ENCODE data around the gene CCDC8.

The CCDC8 gene

GRCh38 chr19:46373491-46374359 lies 39.6 kb downstream of the CCDC8 start:
- peak; percentile 50; the same call in 1 of the 2 replicates for TF ChIP-seq CTCF (conservative IDR thresholded peaks at IDR 0.05; ENCODE audit: low read depth)
- CTCF ChIA-PET: interaction anchor here (0.5 to 1.5 kb wide), 5 partner anchors 27 to 345 kb away, joined by 3 to 6 read pairs (median 4); partner anchors contain the start of gene PPP5C
- peak overlapping the region; percentile 99 for H3K27ac ChIP-seq
- POLR2A ChIA-PET (ENCODE audit: low non-redundant PET): interaction anchor here (0.6 kb wide), 1 partner anchor 97 kb away, joined by 3 read pairs; no protein-coding TSS in a partner anchor
- DNase-seq (ENCODE audit: low spot score): peak; percentile 97

GRCh38 chr19:46372901-46373490 lies 40.4 kb downstream of the CCDC8 start:
- DNase-seq (ENCODE audit: low spot score): peak; percentile 60
- POLR2A ChIA-PET (ENCODE audit: low non-redundant PET): interaction anchor here (0.6 kb wide), 1 partner anchor 98 kb away, joined by 3 read pairs; no protein-coding TSS in a partner anchor
- CTCF ChIA-PET: interaction anchor here (0.7 to 1.5 kb wide), 5 partner anchors 26 to 92 kb away, joined by 3 to 6 read pairs (median 4); partner anchors contain the start of gene PPP5C
- peak; percentile 59 for TF ChIP-seq CTCF (conservative IDR thresholded peaks at IDR 0.05; ENCODE audit: low read depth)
- peak overlapping the region; percentile 99 for H3K27ac ChIP-seq

- ChIA-PET POLR2A (ENCODE audit: low non-redundant PET) (interaction anchor here (0.5 kb wide), 1 partner anchor 287 kb away, joined by 5 read pairs; no protein-coding TSS in a partner anchor), CTCF (interaction anchor here (0.6 to 1.0 kb wide), 2 partner anchors 90 to 649 kb away, joined by 3 to 4 read pairs; no protein-coding TSS in a partner anchor)
- H3K27ac ChIP-seq: peak overlapping the region; percentile 99
Observed at GRCh38 chr19:46371371-46371901, 41.9 kb downstream of the CCDC8 start.

GRCh38 chr19:46369817-46370216 lies 43.5 kb downstream of the CCDC8 start:
- ChIA-PET POLR2A (ENCODE audit: low non-redundant PET) (no interaction called here), CTCF (interaction anchor here (0.7 kb wide), 1 partner anchor 307 kb away, joined by 4 read pairs; no protein-coding TSS in a partner anchor)
- TF ChIP-seq CTCF (conservative IDR thresholded peaks at IDR 0.05; ENCODE audit: low read depth): no peak
- H3K27ac ChIP-seq: peak overlapping the region; percentile 21; the same call in 1 of the 2 replicates
- DNase-seq (ENCODE audit: low spot score): no peak

More at GRCh38 chr19:46371371-46371901, 41.9 kb downstream of the CCDC8 start:
- TF ChIP-seq CTCF (conservative IDR thresholded peaks at IDR 0.05; ENCODE audit: low read depth): no peak
- no peak for DNase-seq (ENCODE audit: low spot score)

GRCh38 chr19:46368116-46368515 lies 45.2 kb downstream of the CCDC8 start:
- DNase-seq (ENCODE audit: low spot score): no peak
- POLR2A ChIA-PET (ENCODE audit: low non-redundant PET): no interaction called here
- no peak for TF ChIP-seq CTCF (conservative IDR thresholded peaks at IDR 0.05; ENCODE audit: low read depth)
- CTCF ChIA-PET: interaction anchor here (0.5 to 1.3 kb wide), 4 partner anchors 19 to 784 kb away, joined by 3 to 4 read pairs (median 4); partner anchors contain the start of gene PPP5C
- H3K27ac ChIP-seq: no peak overlapping the region; the same call in 1 of the 2 replicates

GRCh38 chr19:46367426-46367825 lies 45.9 kb downstream of the CCDC8 start:
- ChIA-PET POLR2A (ENCODE audit: low non-redundant PET) (no interaction called here), CTCF (interaction anchor here (1.2 to 1.3 kb wide), 2 partner anchors 21 to 28 kb away, joined by 3 read pairs; partner anchors contain the start of gene PPP5C)
- TF ChIP-seq CTCF (conservative IDR thresholded peaks at IDR 0.05; ENCODE audit: low read depth): no peak

More at GRCh38 chr19:46367426-46367825, 45.9 kb downstream of the CCDC8 start:
- peak overlapping the region; percentile 29; the same call in 1 of the 2 replicates for H3K27ac ChIP-seq
- no peak for DNase-seq (ENCODE audit: low spot score)
